ENCODE data around the gene INO80B.

Gene INO80B

GRCh38 chr2:74414441-74414840, 40.4 kb upstream of the INO80B start:
- Histone ChIP-seq H3K18ac (ENCODE audit: low read length) (no peak overlapping the region), H3K4me3 (ENCODE audit: low read depth, low read length) (no peak overlapping the region), H2BK5ac (ENCODE audit: low read depth, low read length, poor library complexity) (no peak overlapping the region), H3K9me3 (ENCODE audit: insufficient read depth, low read depth, low read length) (peaks cover 4% of the 10 kb centered on the region), H4K12ac (ENCODE audit: low read depth, low read length) (no peak overlapping the region), H3K9ac (ENCODE audit: low read length) (no peak overlapping the region), H3K4me2 (ENCODE audit: low read length) (no peak overlapping the region), H2BK12ac (ENCODE audit: low read length) (no peak overlapping the region), H3K27ac (ENCODE audit: low read depth, low read length) (no peak overlapping the region), H2AFZ (ENCODE audit: insufficient read depth, low read length, poor library complexity) (no peak overlapping the region), H3K79me2 (ENCODE audit: control insufficient read depth, insufficient read depth, low read length, poor library complexity) (no peaks in the 10 kb centered on the region), H3K36me3 (ENCODE audit: control insufficient read depth in 1 of 2, insufficient read depth in 2 of 2, low read length in 2 of 2) (no peaks in the 10 kb centered on the region), H3K14ac (ENCODE audit: low read length) (no peak overlapping the region), H3K79me1 (ENCODE audit: low read length) (peaks cover 2% of the 10 kb centered on the region), H3K23ac (ENCODE audit: low read length) (no peak overlapping the region), H4K8ac (ENCODE audit: low read depth, low read length) (no peak overlapping the region), H3K4me1 (ENCODE audit: control insufficient read depth in 1 of 2, insufficient read depth in 2 of 2, low read length in 2 of 2) (peaks cover 5% of the 10 kb centered on the region in 2 experiments), H2AK5ac (ENCODE audit: low read length) (no peak overlapping the region), H3K4ac (ENCODE audit: low read depth, low read length) (no peak overlapping the region), H4K91ac (ENCODE audit: low read depth, low read length) (no peak overlapping the region), H3K27me3 (ENCODE audit: insufficient read depth, low read length) (no peaks in the 10 kb centered on the region), H2BK120ac (ENCODE audit: insufficient read depth, low read length, poor library complexity) (no peak overlapping the region)
- DNase-seq = no peak
- WGBS (ENCODE audit: extremely low coverage, insufficient coverage, insufficient read length) = no CpG with 5 or more reads among the region's 19 CpGs

- Histone ChIP-seq H3K18ac (ENCODE audit: low read length) (no peak overlapping the region), H3K4me3 (ENCODE audit: low read depth, low read length) (no peak overlapping the region), H4K12ac (ENCODE audit: low read depth, low read length) (no peak overlapping the region), H3K9ac (ENCODE audit: low read length) (no peak overlapping the region), H4K8ac (ENCODE audit: low read depth, low read length) (no peak overlapping the region), H3K4ac (ENCODE audit: low read depth, low read length) (no peak overlapping the region), H2AK5ac (ENCODE audit: low read length) (no peak overlapping the region), H3K9me3 (ENCODE audit: insufficient read depth, low read depth, low read length) (peaks cover 4% of the 10 kb centered on the region), H2BK5ac (ENCODE audit: low read depth, low read length, poor library complexity) (no peak overlapping the region), H3K23ac (ENCODE audit: low read length) (no peak overlapping the region), H3K79me1 (ENCODE audit: low read length) (peaks cover 2% of the 10 kb centered on the region), H4K91ac (ENCODE audit: low read depth, low read length) (no peak overlapping the region), H3K79me2 (ENCODE audit: control insufficient read depth, insufficient read depth, low read length, poor library complexity) (no peaks in the 10 kb centered on the region), H3K27me3 (ENCODE audit: insufficient read depth, low read length) (no peaks in the 10 kb centered on the region), H2BK120ac (ENCODE audit: insufficient read depth, low read length, poor library complexity) (no peak overlapping the region), H3K27ac (ENCODE audit: low read depth, low read length) (no peak overlapping the region), H3K14ac (ENCODE audit: low read length) (no peak overlapping the region), H2BK12ac (ENCODE audit: low read length) (no peak overlapping the region), H3K36me3 (ENCODE audit: control insufficient read depth in 1 of 2, insufficient read depth in 2 of 2, low read length in 2 of 2) (no peaks in the 10 kb centered on the region), H3K4me2 (ENCODE audit: low read length) (no peak overlapping the region), H3K4me1 (ENCODE audit: control insufficient read depth in 1 of 2, insufficient read depth in 2 of 2, low read length in 2 of 2) (peaks cover 5% of the 10 kb centered on the region in 2 experiments), H2AFZ (ENCODE audit: insufficient read depth, low read length, poor library complexity) (no peak overlapping the region)
- WGBS (ENCODE audit: extremely low coverage, insufficient coverage, insufficient read length) = no CpG with 5 or more reads among the region's 66 CpGs
- no peak for DNase-seq
These were observed 39.8 kb upstream of the INO80B start for GRCh38 chr2:74414881-74415761.

- Histone ChIP-seq H3K4me2 (ENCODE audit: low read length) (no peak overlapping the region), H2BK12ac (ENCODE audit: low read length) (no peak overlapping the region), H3K23ac (ENCODE audit: low read length) (no peak overlapping the region), H3K18ac (ENCODE audit: low read length) (no peak overlapping the region), H2BK5ac (ENCODE audit: low read depth, low read length, poor library complexity) (no peak overlapping the region), H3K9ac (ENCODE audit: low read length) (no peak overlapping the region), H3K27ac (ENCODE audit: low read depth, low read length) (no peak overlapping the region), H4K8ac (ENCODE audit: low read depth, low read length) (no peak overlapping the region), H3K4me1 (ENCODE audit: control insufficient read depth in 1 of 2, insufficient read depth in 2 of 2, low read length in 2 of 2) (peaks cover 5% of the 10 kb centered on the region in 2 experiments), H3K36me3 (ENCODE audit: control insufficient read depth in 1 of 2, insufficient read depth in 2 of 2, low read length in 2 of 2) (no peaks in the 10 kb centered on the region), H3K4ac (ENCODE audit: low read depth, low read length) (no peak overlapping the region), H4K12ac (ENCODE audit: low read depth, low read length) (no peak overlapping the region), H2AFZ (ENCODE audit: insufficient read depth, low read length, poor library complexity) (no peak overlapping the region), H3K14ac (ENCODE audit: low read length) (no peak overlapping the region), H3K79me2 (ENCODE audit: control insufficient read depth, insufficient read depth, low read length, poor library complexity) (no peaks in the 10 kb centered on the region), H2BK120ac (ENCODE audit: insufficient read depth, low read length, poor library complexity) (no peak overlapping the region), H4K91ac (ENCODE audit: low read depth, low read length) (no peak overlapping the region), H2AK5ac (ENCODE audit: low read length) (no peak overlapping the region), H3K27me3 (ENCODE audit: insufficient read depth, low read length) (no peaks in the 10 kb centered on the region), H3K9me3 (ENCODE audit: insufficient read depth, low read depth, low read length) (peaks cover 4% of the 10 kb centered on the region), H3K79me1 (ENCODE audit: low read length) (peaks cover 2% of the 10 kb centered on the region), H3K4me3 (ENCODE audit: low read depth, low read length) (no peak overlapping the region)
- no CpG with 5 or more reads among the region's 35 CpGs for WGBS (ENCODE audit: extremely low coverage, insufficient coverage, insufficient read length)
- no peak for DNase-seq
These were observed 39.0 kb upstream of the INO80B start for GRCh38 chr2:74415762-74416395.

- no peak overlapping the region for H3K4me3 ChIP-seq (ENCODE audit: low read depth, low read length)
These were observed 38.1 kb upstream of the INO80B start for GRCh38 chr2:74416778-74417177.

More at GRCh38 chr2:74416778-74417177, 38.1 kb upstream of the INO80B start:
- H2BK12ac ChIP-seq (ENCODE audit: low read length) = no peak overlapping the region
- H3K27me3 ChIP-seq (ENCODE audit: insufficient read depth, low read length) = no peaks in the 10 kb centered on the region
- peaks cover 2% of the 10 kb centered on the region for H3K79me1 ChIP-seq (ENCODE audit: low read length)
- no peak overlapping the region for H3K23ac ChIP-seq (ENCODE audit: low read length)
- H2AK5ac ChIP-seq (ENCODE audit: low read length) = no peak overlapping the region
- no peaks in the 10 kb centered on the region for H3K36me3 ChIP-seq (ENCODE audit: control insufficient read depth in 1 of 2, insufficient read depth in 2 of 2, low read length in 2 of 2)
- no peak overlapping the region for H2AFZ ChIP-seq (ENCODE audit: insufficient read depth, low read length, poor library complexity)
- no peak for DNase-seq
- WGBS (ENCODE audit: extremely low coverage, insufficient coverage, insufficient read length) = no CpG with 5 or more reads among the region's 3 CpGs
- no peak overlapping the region for H4K12ac ChIP-seq (ENCODE audit: low read depth, low read length)
- no peak overlapping the region for H3K4me2 ChIP-seq (ENCODE audit: low read length)
- no peak overlapping the region for H3K27ac ChIP-seq (ENCODE audit: low read depth, low read length)
- H3K4ac ChIP-seq (ENCODE audit: low read depth, low read length) = no peak overlapping the region
- no peak overlapping the region for H2BK120ac ChIP-seq (ENCODE audit: insufficient read depth, low read length, poor library complexity)
- peaks cover 2% of the 10 kb centered on the region for H3K79me2 ChIP-seq (ENCODE audit: control insufficient read depth, insufficient read depth, low read length, poor library complexity)
- no peak overlapping the region for H4K8ac ChIP-seq (ENCODE audit: low read depth, low read length)
- H3K9me3 ChIP-seq (ENCODE audit: insufficient read depth, low read depth, low read length) = peaks cover 4% of the 10 kb centered on the region
- H3K18ac ChIP-seq (ENCODE audit: low read length) = no peak overlapping the region
- no peak overlapping the region for H3K9ac ChIP-seq (ENCODE audit: low read length)
- H4K91ac ChIP-seq (ENCODE audit: low read depth, low read length) = no peak overlapping the region
- H2BK5ac ChIP-seq (ENCODE audit: low read depth, low read length, poor library complexity) = no peak overlapping the region
- peaks cover 9% of the 10 kb centered on the region in 2 experiments for H3K4me1 ChIP-seq (ENCODE audit: control insufficient read depth in 1 of 2, insufficient read depth in 2 of 2, low read length in 2 of 2)
- H3K14ac ChIP-seq (ENCODE audit: low read length) = no peak overlapping the region
